H4 (cell line): ENCODE results near the gene ATG13. TPM values are rescaled to one million over a fixed set of nuclear protein-coding genes. Genes with fewer than 3 reads are reported as not detected.
"Not testable (repeated sequence)": the region's sequence is repeated elsewhere in the genome, so short reads cannot be mapped to it uniquely, and the experiment has no call there.

Experiments
- DNase-seq: peaks from one replicate; pipeline ENCODE4 v3.0.0-alpha.2; 2015; ENCODE audit warnings: low spot score
- total RNA-seq: library from RNA; depleted of rRNA; stranded (reverse); fragments of >200 nt; shearing (Covaris generic); gene quantifications from 2 replicates; pipeline ENCODE4 v1.2.3, GENCODE V29; 2014

The ATG13 gene
- total RNA-seq, 1 experiment from 2014 or later, result 88.3 TPM

DNA sequence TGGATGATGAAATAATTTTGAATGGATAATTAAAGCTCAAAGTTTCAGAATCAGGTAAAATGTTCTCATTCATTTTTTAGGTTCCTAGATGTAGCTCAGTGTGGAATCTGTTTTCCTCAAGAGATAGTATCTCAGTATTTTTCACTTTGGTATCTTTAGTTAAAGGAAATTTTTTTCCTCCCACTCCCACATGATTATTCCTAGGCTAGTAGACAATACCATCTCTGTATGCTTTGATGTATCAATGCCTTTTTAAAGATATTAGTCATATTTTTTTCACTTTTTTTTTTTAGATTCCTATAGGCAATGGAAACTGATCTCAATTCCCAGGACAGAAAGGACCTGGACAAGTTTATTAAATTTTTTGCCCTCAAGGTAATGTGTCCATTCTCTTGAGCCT, 26.6 kb downstream of the ATG13 start:
- no peak for DNase-seq

DNA sequence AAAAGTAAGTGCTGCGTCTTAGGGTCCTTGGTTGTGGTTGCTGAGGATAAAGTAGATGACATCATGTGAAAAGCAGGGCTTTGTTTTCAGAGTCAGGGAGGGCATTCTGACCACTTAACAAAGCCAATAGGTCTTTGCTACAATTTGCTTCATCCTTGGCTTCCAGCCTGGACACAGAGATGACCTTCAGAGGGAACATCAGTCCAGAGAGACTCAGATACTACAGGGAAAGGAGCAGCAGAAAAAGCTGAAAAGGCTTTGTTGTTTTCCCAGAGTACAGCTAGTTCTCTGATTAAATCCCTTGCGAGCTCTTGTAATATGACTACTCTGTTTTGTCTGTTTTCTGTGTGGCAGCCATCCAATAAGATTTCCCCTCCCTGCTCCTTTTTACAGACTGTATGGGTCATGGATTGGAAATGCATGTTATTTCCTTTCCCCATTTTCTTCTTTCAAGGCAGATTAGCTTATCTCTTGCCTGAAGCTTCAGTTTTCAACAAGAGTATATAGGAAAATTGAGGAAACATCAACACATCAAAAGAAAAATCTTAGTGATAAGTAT, 31.9 kb downstream of the ATG13 start:
- DNase-seq, result peak; percentile 74

DNA sequence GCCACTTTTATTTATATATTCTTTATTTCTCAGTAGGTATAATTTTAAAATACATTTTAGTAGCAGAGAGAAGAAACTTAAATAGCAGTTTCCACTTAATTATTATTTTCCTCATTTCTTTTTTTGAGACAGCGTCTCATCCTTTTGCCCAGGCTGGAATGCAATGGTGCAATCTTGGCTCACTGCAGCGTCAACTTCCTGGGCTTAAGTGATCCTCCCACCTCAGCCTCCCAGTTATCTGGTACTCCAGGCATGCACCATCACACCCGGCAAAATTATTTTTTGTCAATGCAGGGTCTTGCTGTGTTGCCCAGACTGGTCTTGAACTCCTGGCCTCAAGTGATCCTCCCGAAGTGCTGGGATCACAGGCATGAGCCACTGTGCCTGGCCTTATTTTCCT, 38.3 kb downstream of the ATG13 start:
- DNase-seq, result no peak

DNA sequence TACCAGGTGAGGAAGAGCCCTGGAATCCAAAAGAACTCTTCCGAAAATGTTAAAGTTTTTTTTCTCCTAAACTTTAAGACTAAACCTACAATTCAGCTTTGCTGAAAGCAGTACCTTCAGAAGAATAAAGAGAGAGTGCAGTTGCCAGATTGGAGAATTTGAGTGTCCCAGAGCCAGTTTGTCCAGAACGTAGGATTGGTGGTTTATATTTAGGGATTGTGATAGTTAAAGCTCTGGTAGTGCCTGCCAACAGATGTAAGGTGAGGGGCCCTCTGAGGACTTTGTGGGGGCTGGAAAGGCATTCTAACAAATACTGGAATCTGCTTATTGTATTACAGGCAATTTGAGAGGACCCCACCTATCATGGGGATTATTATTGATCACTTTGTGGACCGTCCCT, 39.8 kb downstream of the ATG13 start:
- DNase-seq, result no peak

DNA sequence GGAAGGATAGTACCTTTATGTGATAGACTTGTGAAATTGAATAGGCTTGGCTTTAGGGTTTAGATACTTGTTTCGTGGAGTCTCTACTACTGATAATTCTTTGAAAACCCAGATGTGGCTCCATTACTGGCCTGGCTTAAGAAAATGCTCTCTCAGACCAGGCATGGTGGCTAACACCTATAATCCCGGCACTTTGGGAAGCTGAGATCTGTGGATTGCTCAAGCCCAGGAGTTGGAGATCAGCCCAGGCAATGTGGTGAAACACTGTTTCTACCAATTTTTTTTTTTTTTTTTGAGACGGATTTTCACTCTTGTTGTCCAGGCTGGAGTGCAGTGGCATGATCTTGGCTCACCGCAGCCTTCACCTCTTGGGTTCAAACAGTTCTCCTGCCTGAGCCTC, 40.9 kb downstream of the ATG13 start:
- DNase-seq, result peak; percentile 35

DNA sequence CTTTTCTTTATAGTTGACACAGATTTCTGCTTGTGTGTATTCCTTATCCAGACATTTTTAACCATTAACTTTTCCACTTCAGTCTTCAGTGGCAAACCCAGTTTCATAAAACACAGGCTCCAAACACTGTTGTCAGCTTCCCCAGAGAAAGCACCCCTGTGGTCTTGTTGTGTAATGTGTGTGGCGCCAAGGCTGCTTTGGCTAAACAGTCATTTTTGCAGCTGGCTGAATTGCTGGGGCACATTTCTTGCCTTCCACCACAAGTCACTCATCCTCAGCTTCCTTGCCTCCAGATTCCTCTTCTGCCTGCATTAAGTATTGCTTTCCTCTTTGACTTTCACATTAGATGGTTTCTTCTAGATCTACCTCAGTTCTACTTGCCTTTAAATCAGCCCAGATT, 42.6 kb downstream of the ATG13 start:
- no peak for DNase-seq

DNA sequence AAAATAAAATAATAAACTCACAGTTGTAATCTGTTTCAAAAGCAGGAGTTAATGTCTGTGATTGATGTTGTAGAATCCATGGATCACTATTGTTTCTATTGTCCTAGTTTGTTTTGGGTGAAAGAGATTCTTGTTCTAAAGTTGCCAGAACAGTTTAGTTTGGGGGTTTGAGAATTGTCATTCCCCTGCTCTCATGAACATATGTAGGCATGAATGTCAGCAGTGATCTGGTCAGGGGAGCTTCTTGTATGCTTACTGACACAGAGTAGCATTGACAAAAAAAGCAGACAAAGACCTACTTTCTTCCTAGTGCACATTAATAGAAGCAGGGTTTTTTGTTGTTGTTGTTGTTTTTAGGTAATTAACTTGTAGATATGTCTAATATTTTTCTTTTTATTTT, 44.5 kb downstream of the ATG13 start:
- no peak for DNase-seq

DNA sequence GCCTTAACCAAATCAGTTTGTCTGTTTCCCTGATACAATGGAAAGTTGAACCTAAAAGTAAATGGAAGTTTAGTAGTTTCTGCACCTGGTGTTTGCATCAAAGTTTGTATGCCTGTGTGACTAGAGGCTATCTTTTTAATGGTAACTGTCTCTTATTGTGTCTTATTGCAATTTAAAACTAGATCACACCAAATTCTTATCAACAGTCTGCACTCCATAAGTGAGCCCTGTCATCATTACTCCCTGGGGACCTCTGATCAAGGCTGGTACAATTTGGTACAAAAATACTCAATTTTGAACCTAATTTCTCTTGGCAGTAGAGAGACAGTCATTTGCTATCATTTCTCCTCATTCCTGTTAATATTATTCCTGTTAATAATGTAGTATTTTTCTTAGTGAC, 45.0 kb downstream of the ATG13 start:
- DNase-seq, result no peak

DNA sequence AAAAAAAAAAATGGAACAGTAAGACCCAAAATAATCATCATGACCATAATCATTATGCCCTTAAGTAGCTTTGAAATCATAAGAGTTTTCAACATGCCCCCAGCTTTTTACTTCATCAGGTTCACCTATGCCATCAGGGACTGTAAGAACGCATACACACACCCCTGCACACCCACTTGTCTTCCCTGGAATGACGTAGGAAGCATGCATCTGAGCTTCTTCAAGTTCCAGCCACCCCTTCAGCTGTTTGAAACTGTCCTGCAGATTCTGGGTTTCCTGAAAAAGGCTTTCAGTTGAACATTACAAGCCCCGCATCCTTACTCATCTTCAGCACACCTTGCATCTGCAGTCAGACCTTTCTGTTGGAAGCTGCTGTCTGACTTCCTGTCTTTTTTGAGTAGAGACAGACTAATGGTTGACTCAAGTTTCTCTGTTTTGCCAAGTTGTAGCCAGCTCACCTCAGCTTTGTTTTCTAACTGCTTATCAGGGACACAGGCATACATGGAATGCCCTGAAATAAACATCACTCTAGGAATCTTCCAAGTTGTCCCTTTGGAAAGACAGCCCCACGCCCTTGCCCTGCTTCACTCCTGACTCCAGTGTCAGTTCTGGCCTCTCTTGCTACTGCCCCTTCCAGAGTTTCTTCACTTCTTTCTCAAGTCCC, 46.1 kb downstream of the ATG13 start:
- no peak for DNase-seq

DNA sequence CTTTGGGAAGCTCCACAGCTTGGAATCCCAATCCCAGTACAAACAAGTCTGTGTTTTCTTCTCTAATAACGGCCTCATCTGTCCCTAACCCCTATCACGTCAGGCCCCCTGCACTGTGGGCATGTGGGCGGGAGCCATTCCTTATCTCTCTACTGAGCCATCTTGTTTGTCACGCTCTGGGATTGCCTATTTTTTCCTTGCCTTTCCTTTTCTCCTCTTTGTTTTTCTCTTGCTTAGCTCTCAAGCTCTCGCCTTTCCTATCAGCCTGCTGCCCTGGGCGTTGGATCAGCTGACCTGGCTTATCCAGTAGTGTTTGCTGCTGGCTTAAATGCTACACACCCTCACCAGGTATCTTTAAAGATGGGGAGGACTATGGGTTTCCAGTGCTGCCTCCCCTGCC, 47.3 kb downstream of the ATG13 start:
- no peak for DNase-seq

DNA sequence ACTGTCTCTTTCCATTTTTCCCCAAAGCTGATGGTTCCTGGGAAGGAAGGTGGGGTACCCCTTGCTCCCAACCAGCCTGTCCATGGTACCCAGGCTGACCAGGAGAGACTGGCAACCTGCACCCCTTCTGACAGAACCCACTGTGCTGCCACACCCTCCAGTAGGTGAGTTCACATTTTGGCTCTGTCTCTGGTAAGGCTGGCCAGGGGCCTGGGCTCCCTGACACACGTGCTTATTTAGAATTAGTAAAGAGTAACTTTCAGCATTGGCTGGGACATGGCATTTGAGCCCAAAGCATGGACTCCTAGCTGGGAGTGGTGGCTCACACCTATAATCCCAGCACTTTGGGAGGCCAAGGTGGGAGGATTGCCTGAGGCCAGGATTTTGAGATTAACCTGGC, 48.0 kb downstream of the ATG13 start:
- DNase-seq, result no peak

DNA sequence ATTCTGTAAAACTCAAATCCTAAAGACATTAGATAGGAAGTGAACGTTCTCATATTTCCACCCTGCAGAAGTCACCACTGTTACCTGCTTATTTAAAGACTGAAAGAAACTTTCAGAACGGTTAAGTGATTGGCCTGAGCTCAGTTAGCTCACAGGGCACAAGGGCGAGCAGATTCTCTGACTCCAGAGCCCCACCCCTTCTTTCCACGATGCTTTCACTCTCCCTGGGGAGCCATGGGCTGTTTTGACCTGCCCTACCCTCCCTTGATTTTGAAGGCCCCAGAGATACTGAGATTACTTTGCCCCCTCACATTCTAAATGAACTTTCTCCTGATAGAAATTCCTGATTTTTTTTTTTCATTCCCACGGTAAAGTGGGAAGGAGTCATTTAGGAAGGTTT, 49.2 kb downstream of the ATG13 start:
- DNase-seq, result no peak

DNA sequence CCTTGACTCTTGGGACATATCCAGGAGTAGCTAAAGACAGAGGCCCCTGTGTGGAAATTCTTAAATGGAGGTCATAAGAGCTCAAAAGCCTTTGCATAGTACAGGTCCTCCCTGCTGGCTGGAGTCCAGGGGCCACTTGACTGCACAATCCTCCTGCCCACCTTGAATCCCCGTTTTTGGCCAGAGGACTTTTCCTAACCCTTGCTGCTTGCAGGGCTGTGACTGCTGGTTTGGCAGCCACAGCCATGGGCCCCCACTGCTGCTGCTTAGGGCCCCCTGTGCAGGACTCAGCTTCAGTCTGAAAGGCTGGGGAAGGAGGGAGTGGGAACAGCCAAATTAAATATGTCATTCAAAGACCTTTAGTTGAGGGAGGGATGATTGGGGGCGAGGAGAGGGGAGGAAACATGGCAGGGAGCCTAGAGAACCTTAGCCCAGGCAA, 49.7 kb downstream of the ATG13 start:
- DNase-seq, result no peak

DNA sequence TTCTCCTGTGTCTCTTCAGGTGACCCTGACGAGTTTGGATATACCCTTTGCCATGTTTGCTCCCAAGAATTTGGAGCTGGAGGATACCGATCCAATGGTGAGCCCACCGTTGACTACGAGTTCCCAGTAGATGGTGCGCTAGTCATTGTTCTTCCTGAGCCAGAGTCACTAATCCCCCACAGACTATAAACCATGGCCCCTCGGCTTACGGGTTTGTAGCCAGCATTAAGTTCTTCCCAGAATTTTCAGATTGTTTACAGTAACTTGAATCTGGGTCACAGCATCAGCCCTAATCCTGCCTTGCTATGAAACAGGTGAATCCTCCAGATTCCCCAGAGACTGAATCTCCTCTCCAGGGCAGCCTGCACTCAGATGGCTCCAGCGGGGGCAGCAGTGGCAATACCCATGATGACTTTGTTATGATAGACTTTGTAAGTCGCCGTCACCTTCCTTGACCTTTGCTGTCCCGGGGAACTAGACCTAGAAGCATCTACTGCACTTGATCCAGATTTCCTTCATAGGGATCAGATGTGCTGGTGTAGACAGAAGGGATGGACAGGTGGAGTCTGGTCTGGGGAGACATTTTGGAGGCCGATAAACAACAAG, 51.2 kb downstream of the ATG13 start:
- no peak for DNase-seq

DNA sequence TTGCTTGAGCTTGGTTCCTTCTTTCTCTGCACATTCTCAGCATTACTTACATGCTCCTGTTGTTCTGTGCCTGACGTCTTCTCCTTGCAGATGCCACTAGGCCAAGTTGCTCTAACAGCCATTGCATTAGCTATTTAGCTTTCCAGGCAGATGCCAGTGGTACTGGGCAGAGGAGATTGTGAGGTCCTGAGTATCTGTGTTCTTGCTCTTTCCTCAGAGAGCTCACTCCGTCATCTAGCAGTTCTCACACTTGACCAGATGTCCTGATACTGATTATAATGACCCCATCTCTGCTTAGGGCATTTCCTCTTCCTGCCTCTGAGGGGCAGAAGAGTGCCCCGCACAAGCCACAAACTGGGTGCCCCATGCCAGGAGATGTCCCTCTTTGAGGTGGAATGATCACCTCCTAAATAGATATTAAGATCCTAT, 52.4 kb downstream of the ATG13 start:
- DNase-seq, result no peak

DNA sequence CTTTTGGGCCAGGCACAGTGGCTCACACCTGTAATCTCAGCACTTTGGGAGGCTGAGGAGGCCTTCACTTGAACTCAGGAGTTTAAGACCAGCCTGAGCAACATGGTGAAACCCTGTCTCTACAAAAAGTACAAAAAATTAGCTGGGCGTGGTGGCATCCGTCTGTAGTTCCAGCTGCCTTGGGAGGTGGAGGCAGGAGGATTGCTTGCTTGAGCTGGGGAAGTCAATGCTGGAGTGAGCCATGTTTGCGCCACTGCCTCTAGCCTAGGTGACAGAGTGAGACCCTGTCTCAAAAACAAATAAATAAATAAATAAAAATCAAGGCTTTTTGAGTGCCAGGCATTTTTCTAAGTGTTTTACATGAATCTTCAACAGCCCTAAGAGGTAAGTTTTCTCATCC, 53.2 kb downstream of the ATG13 start:
- not testable (repeated sequence) for DNase-seq

DNA sequence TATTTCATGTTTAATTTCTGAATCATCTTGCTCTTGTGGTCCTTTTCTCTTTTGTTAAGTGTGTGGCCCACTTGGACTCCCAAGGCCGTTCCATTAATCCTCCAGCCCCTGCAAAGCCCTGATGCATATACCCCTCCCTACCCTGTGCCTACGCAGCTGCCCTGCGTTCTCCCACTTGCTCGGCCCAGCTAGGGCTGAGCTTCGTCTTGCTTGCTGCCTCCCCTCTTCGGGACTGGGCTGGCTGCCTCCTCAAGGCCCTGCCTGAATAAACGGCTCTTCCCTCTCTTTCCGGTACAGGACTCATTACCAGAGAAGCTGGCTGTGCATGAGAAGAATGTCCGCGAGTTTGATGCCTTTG, 54.6 kb downstream of the ATG13 start:
- no peak for DNase-seq

DNA sequence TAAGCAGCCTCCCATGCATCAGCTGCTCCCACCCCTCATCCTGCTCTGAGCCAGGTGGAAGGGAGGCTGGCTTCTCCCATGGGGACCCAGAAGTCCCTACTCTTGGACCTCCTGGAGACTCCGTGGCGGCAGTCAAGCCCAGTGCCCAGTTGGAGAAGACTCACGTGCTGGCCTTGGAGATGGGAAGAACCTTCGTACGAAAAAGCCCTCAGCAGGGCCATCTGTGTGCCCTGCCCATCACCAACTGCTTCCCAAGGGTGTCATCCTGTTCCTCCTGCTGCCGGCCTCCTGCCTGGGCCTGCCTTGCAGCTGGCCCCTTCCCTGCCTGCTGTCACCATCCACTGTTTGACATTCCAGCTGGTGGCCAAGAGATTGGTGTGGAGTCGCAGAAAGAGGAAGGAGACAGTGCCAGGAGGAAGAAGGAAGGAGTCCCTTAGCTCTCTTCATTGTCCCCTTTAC, 55.1 kb downstream of the ATG13 start:
- no peak for DNase-seq

DNA sequence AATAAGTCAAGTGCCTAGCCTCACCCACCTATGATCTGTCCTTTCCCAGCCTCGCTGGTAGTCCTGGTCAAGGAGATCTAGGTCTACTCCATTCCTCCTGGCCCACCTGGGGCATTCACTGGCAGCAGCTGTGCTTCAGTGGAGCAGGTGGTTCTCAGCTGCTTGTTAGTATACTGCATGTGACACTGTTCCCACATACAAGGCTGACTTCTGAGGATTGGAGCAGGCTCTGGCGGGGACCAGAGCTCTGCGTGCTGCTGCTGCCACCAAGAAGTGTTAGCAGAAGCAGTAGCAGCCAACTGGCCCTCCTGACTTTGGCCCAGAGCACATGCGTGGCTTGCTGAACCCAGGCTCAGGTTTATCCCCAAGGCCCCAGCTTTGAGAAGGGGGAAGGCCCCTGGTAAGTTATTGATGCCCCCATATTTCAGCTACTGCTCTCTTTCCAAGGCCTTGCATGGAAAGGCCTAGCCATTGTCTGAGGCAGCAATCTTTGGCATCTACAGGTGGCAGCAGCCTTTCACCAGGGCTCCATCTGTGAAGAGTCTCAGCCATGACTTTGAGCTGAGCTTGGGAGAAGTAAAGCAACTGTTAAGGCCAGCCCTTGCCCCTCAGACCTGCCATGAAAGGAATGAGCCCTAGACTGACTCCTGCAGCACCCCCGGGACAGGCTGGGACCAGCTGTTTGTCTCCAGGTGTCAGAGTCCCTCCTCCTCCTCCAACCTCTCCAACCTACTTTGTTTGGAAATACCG, 56.5 kb downstream of the ATG13 start:
- no peak for DNase-seq

DNA sequence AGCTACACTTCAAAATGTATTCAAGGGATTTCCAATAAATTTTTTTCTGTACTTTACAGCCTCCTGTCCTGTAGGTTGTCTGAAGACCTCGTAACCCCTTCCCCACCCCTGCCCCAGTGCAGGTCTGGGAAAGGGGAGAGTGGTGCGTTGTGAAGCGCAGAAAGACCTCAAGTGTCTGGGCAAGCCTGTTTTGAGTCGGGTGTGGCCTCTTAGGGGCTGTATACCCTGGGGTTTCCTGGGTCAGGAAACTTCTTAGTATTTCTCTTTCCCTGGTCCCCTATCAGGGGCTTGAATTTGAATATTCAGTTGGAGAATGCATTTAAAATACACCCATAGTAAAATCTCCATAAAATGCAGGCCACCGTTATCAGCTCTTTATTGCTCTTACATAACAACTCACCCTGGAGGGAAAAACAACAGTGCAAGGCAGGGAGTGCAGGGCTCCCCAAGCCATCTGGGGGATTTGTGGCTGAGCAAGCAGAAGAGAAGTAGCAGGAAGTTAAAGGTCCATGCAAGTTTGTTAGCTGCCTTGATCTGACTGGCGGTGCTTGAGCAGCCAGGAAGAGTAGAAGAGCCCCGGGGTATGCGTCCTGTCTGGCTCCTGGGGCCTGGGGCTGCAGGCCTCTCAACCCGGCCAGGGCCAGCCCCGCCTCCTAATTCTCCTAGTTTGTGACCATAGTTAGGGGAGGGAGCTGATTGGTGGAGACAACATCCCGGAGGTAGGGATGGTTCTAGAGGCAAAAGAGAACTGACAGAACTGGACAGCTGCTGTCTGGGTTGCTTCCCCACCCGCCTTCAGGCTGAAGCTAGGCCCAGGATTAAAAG, 57.3 kb downstream of the ATG13 start:
- DNase-seq, result no peak

DNA sequence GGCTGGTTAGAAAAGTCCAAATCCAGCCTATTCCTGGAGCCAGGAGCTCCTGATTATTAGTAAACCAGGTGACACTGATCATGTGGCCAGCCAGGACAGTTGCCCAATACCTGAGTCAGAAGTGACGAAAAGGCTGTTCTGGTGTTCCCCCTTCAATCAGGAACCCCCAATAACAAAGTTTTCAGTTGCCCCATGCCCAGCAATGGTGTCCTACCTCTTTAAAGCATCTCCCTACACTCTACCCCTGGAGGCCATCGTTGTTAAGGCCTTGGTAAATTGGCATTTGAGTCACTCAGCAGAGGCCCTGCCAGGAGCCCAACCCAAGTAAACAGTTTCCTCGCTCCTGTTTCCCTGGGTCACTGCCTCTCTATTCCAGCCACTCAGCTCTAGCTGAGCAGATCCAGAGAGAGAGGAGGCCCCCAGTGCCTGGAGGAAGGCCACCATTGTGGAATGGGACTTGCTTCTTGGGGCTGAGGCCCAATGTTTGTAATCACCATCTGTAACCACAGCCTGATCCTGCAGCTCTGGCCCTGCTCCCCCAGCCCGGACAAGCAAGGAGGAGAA, 58.0 kb downstream of the ATG13 start:
- DNase-seq, result peak; percentile 62

DNA sequence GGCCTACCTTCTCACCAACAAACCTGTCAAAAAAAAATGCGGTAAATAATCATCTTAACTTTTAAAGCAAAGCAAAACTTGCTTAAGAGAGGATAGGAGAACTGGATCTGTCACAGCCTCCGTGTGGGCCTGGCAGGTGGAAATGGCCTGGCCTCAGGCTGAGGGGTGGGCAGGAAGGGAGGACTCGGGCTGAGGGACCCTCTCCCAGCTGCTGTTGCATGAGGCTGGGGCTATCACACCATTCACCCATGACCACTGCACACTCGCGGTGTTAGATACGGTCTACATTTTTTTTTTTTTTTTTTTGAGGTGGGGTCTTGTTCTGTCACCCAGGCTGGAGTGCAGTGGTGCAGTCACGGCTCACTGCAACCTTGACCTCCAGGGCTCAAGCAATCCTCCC, 58.6 kb downstream of the ATG13 start:
- DNase-seq, result no peak
